Measurements from ENCODE around the gene GATA3. TPM values are rescaled to one million over a fixed set of nuclear protein-coding genes. Genes with fewer than 3 reads are reported as not detected.
A peak's percentile ranks its signal among the peaks of the same experiment; 100 is the strongest.

GATA3 gene
- total and polyA plus RNA-seq, 9 of the 15 experiments (the other 6 are each of a cell fraction or from before 2014, with no cell fraction given): 0.01 to 0.24 (median 0.09) TPM; not detected in 6

GRCh38 chr10:8052341-8052955 is 2.0 kb upstream of the GATA3 start (continued):
- TF ChIP-seq ZNF197 (CRISPR knock-in tag; IDR thresholded peaks at IDR 0.05; ENCODE audit: low read depth) (no peak), CREB5 (CRISPR knock-in tag; IDR thresholded peaks at IDR 0.05) (no peak), CBX2 (IDR thresholded peaks at IDR 0.05; ENCODE audit: insufficient read depth, low read length, poor library complexity, severe bottlenecking) (no peak), BRF1 (IDR thresholded peaks at IDR 0.05; ENCODE audit: borderline replicate concordance, extremely low read depth, insufficient read length) (no peak)

GRCh38 chr10:8052956-8053445 is 1.5 kb upstream of the GATA3 start:
- Histone ChIP-seq H3K79me2 (ENCODE audit: control insufficient read depth, insufficient read depth, low read length) (no peaks in the 10 kb centered on the region), H3K27ac (ENCODE audit: extremely low read depth, low read depth, low read length) (no peak overlapping the region), H3K9me3 (replicated peaks; ENCODE audit: control insufficient read depth, insufficient read depth, low read depth, low read length) (0 out of 2 replicates have a peak, but pooled peaks cover 2% of the 10 kb centered on the region), H3K4me1 (replicated peaks in 1 of 2; ENCODE audit: control insufficient read depth in 2 of 2, insufficient read depth in 2 of 2, low read length in 2 of 2) (peaks cover 0 to 23% of the 10 kb centered on the region in 2 experiments; a peak in 3 of 5 replicates), H4K20me1 (replicated peaks; ENCODE audit: control insufficient read depth, insufficient read depth, low read length) (no peaks in the 10 kb centered on the region), H2AFZ (ENCODE audit: low read depth, low read length) (peak overlapping the region; percentile 68; the same call in 1 of the 2 replicates), H3K9ac (ENCODE audit: insufficient read depth in 1 of 2, low read depth in 2 of 2, low read length in 2 of 2) (no peak overlapping the region; a peak in 1 of 4 replicates), H3K27me3 (ENCODE audit: control insufficient read depth in 2 of 2, insufficient read depth in 2 of 2, low read length in 2 of 2) (peaks cover 4 to 43% of the 10 kb centered on the region in 2 experiments; a peak in 4 of 5 replicates), H3K9me1 (ENCODE audit: control insufficient read depth, insufficient read depth, low read length) (no peaks in the 10 kb centered on the region), H3K36me3 (ENCODE audit: control insufficient read depth, insufficient read depth, low read length) (no peaks in the 10 kb centered on the region), H3K4me2 (ENCODE audit: insufficient read depth, low read length) (0 out of 2 replicates have a peak overlapping the region, but pooled peaks have one; percentile 18), H3K4me3 (no peak overlapping the region)
- POLR2A ChIA-PET: no interaction called here
- in situ Hi-C loops (cut with MboI): no loop called here
- 17% methylated on average over 17 of the region's 17 CpGs for WGBS (ENCODE audit: insufficient coverage, low coverage, missing lambda C conversion rate)
- intact Hi-C loops (cut with micrococcal nuclease): loop anchor here (5.0 kb wide), 1 partner anchor 1154 kb away; no protein-coding TSS in a partner anchor
- CTCF ChIA-PET (ENCODE audit: low intra/inter-chr PET ratio): no interaction called here
- no peak for TF ChIP-seq RAD51 (IDR thresholded peaks at IDR 0.05; ENCODE audit: borderline replicate concordance, low read depth)
- 0 out of 4 replicates have a peak, but pooled peaks of 1 of the 2 experiments have one; percentile 69 for TF ChIP-seq RAD21 (CRISPR knock-in tag; conservative IDR thresholded peaks at IDR 0.05 in 1 of 2, IDR thresholded peaks at IDR 0.05 in 1 of 2)
- BruUV-seq (replicated peaks): no TSS peak
- ATAC-seq (no peak), DNase-seq (ENCODE audit: extremely low read depth in 1 of 4, low spot score in 3 of 4) (no peak), FAIRE-seq (no peak)
